Spleen (tissue), 7 donors: ENCODE data around the gene CACNG5.

Source experiments
- CTCF ChIP-seq, 11 experiments: fragments of 200-600 bp in 7 of 11; fragments of 450-650 bp in 4 of 11; sonication (generic) in 4 of 11; IDR thresholded peaks in 8 of 11; conservative IDR thresholded peaks in 3 of 11; 1 replicate in 7 of 11; 2 replicates in 4 of 11; pipeline versions ENCODE4 v1.4.0 to v1.8.0; 2016 to 2021; ENCODE audit warnings: antibody characterized with exemption in 11 of 11, inconsistent platforms in 4 of 11, mild to moderate bottlenecking in 1 of 11
- POLR2A ChIP-seq, 3 donors: fragments of 450-650 bp; IDR thresholded peaks; one replicate each; pipeline ENCODE4 v1.5.1; 2017; ENCODE audit warnings: antibody characterized with exemption in 3 of 3, mild to moderate bottlenecking in 1 of 3
- POLR2AphosphoS5 ChIP-seq, 3 donors: sonication (generic); formaldehyde crosslinking; IDR thresholded peaks; one replicate each; pipeline ENCODE4 v1.5.1; 2017; ENCODE audit warnings: antibody characterized with exemption in 3 of 3
- donor health status: DM: no; HTN: no; CAD: no; lungs with moderate emphysema.
- donor health status: DM: no; HTN: no; CAD: no.
- donor health status: DM: no; HTN: no; CAD: no.

- TF ChIP-seq CTCF (IDR thresholded peaks at IDR 0.05 in 8 of 11, conservative IDR thresholded peaks at IDR 0.05 in 3 of 11) (no peak), POLR2A (IDR thresholded peaks at IDR 0.05) (no peak), POLR2AphosphoS5 (IDR thresholded peaks at IDR 0.05) (no peak)
These were observed 5.5 kb upstream of the CACNG5 start for GRCh38 chr17:66829386-66829864.
